DMS79 treated with DMSO at 0.1 percent for 48 hours (cell line): ENCODE measurements around the gene SLC12A2.

Experiments used
- DNase-seq: peaks from one replicate; lab custom pipeline; 2025; lab: John Stamatoyannopoulos, UW

The SLC12A2 gene

DNA sequence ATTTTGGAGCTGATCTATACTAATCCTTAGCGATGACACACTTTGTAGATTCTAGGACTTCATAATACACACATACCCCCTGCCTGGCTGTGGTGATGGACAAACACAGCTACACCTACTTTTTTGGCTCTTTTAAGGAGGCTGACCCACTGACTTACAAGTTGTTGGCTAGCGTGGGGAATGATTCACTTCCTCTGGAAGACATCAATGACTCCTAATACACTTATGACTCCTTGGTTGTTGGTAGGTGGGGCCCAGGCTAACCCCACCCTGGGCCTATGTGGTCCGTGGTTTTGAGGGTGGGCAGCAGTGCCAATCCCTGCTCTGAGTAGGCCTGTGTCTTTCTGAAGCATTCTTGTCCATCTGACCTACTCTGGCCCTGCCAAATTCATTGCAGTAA lies 144.4 kb downstream of the SLC12A2 start:
- no peak for DNase-seq

DNA sequence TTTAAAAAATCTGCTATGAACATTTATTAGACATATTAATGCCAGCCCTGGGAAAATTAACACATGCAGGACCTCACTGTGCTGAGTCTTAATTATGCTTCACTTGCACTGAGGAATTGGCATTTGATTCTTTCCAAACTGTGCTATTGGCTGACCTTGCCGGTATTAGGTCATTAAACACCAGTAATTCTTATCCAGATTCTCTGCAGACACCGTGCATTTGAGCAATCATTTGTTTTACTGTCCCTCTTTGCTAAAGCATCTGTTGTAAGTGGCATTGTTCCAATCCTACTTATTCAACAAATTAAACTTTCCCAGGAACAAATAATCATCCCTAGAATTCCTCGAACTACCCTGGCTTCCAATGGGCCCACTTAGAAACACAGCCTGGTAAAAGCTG lies 145.0 kb downstream of the SLC12A2 start:
- DNase-seq = no peak

DNA sequence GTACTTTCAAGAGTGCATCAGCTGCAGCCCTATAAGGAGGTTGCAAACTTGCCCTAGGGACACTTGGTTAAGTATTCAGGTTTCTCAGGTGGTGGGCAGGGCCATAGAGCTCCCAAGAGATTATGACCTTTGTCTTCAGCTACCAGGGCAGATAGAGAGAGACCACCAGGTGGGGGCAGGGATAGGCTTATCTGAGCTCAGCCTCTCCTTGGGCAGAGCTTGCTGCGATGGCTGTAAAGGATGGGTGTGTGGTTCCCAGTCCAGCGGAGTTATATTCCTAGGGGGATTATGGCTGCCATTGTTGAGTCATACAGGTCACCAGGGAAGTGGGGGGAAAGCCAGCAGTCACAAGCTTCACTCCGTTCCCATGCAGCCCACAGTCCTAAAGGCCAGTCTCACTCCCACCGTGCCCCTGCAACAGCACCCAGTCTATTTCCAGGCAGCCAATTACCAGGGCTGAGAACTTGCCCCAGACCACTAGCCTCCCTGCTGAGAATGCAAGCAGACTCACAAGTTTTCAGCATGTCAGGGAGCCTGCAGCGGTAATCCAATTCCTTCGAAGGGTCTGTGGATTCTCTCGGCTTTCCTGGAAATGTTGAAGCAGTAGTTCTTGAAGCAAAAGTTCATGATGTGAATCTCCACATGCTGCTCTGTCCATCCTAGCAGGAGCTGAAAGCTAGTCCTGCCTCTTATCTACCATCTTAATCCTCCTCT lies 151.5 kb downstream of the SLC12A2 start:
- no peak for DNase-seq

DNA sequence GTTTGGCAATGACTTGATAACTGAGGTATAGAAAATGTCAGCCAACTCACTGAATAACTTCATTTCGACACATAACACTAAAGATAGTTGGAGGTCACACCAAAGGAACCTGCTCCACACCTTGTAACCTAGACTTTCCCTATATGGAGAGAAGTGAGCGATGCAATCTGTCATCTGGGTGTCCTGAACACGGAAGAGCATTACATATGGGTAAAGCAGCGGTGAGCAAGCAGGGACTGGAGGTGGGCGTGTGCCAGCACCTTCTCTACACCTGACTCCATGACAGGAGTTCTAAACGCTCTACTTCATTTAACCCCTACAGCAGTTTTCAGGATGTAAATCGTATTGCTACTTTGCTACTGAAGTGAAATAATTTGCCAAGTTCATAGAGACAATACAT lies 152.8 kb downstream of the SLC12A2 start:
- DNase-seq = no peak

DNA sequence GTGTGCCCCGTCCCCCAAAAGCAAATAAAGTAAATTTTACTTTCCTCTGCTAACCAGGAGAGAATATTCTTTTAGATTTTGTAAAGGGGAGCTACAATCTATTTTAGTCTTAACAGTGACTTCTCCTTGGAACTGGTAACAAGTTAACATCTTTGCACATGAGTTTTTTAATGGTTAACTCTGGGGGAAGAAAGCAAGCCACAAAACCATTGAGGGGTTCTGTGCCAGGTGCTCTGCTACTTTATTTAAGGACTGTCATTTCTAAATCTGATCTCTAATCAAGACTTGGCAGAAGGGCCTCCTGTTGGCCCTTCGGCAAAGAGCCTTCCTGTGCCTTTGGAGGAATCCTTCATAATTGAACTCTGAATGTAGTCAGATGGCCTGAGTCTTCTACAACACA lies 153.4 kb downstream of the SLC12A2 start:
- no peak for DNase-seq

DNA sequence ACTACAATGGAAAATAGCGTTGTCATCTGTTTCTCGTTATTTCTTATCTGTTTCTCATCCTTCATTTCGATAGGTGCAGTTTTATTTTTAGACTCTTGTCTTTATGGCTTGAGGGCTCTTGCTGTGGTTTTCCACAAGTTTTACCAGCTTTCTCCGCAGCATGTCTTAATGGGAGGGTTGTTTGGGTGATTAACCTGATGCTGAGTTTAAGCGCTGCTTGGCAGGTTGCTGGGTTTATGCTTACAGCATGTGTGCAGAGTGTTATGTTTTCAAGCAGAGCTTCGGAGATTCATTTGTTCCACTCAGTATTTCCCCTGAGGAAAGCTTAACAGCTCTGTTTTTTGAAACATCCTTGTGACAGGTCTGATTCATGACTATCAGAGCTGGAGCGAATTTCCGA lies 154.0 kb downstream of the SLC12A2 start:
- no peak for DNase-seq
